DND-41 (cell line): ENCODE data around the gene CDK5.
A peak's percentile ranks its signal among the peaks of the same experiment; 100 is the strongest.

Experiments used
- ATAC-seq: fragments of 200-7000 bp; cut with Tn5 transposase; 3 replicates; pipeline ENCODE4 v1.9.1; 2021; ENCODE audit warnings: low read depth; ENCODE audit not compliant: insufficient read depth
- DNase-seq: peaks from one replicate; pipeline ENCODE4 v3.0.0-alpha.2; 2020
- H2AFZ ChIP-seq: 2 replicates; pipeline ENCODE4 v1.6.0; 2012; ENCODE audit warnings: low read depth, low read length
- H3K27ac ChIP-seq: 2 replicates; pipeline ENCODE4 v1.5.1; 2012; ENCODE audit warnings: low read length, inconsistent platforms
- H3K27me3 ChIP-seq: fragments of 200-600 bp; sonication (generic); 2 replicates; pipeline ENCODE4 v1.6.0; 2012; ENCODE audit warnings: low read length, mild to moderate bottlenecking, inconsistent platforms; ENCODE audit not compliant: insufficient read depth, poor library complexity
- H3K36me3 ChIP-seq: 2 replicates; pipeline ENCODE4 v1.5.1; 2012; ENCODE audit warnings: low read length, inconsistent platforms; ENCODE audit not compliant: insufficient read depth
- H3K4me1 ChIP-seq: 2 replicates; pipeline ENCODE4 v1.5.1; 2012; ENCODE audit warnings: mild to moderate bottlenecking, low read length; ENCODE audit not compliant: insufficient read depth
- H3K4me2 ChIP-seq: 2 replicates; pipeline ENCODE4 v1.6.0; 2012; ENCODE audit warnings: mild to moderate bottlenecking, moderate library complexity, low read length, inconsistent platforms; ENCODE audit not compliant: insufficient read depth
- H3K4me3 ChIP-seq, 2 experiments: fragments of 200-600 bp in 1 of 2; shearing (Covaris generic) in 1 of 2; 2 replicates each; pipeline ENCODE4 v1.5.1; 2012 to 2016; ENCODE audit warnings: inconsistent platforms in 2 of 2, low read length in 2 of 2, mild to moderate bottlenecking in 2 of 2, low read depth in 1 of 2, moderate library complexity in 1 of 2
- H3K79me2 ChIP-seq: 2 replicates; pipeline ENCODE4 v1.6.0; 2012; ENCODE audit warnings: low read length, inconsistent platforms; ENCODE audit not compliant: insufficient read depth
- H3K9ac ChIP-seq: 2 replicates; pipeline ENCODE4 v1.6.0; 2012; ENCODE audit warnings: low read depth, mild to moderate bottlenecking, inconsistent platforms, low read length, moderate library complexity
- H3K9me3 ChIP-seq: 2 replicates; pipeline ENCODE4 v1.5.1; 2012; ENCODE audit warnings: low read length, moderate library complexity, mild to moderate bottlenecking, inconsistent platforms; ENCODE audit not compliant: insufficient read depth, severe bottlenecking
- H4K20me1 ChIP-seq: 2 replicates; pipeline ENCODE4 v1.6.0; 2012; ENCODE audit warnings: low read length; ENCODE audit not compliant: insufficient read depth
- CTCF ChIP-seq: IDR thresholded peaks from 2 replicates; pipeline ENCODE4 v1.5.1; 2012; ENCODE audit warnings: borderline replicate concordance, low read length, moderate library complexity, mild to moderate bottlenecking; ENCODE audit not compliant: poor library complexity, severe bottlenecking; ENCODE audit errors: extremely low read depth
- EZH2 ChIP-seq: IDR thresholded peaks from 3 replicates; pipeline ENCODE4 v1.6.1; 2012; ENCODE audit warnings: borderline replicate concordance, low read depth, mild to moderate bottlenecking, moderate library complexity, low read length, inconsistent platforms; ENCODE audit not compliant: severe bottlenecking

Gene CDK5

GRCh38 chr7:151088019-151088855, 30.5 kb upstream of the CDK5 start:
- peak overlapping the region in 1 of 2 experiments; percentile 60; a peak in 1 of 4 replicates for H3K4me3 ChIP-seq
- peaks cover 36% of the 10 kb centered on the region for H3K4me1 ChIP-seq
- ATAC-seq (no peak), DNase-seq (no peak)
- no peak overlapping the region for H3K27ac ChIP-seq
- peak overlapping the region; percentile 52; the same call in 1 of the 2 replicates for H3K9ac ChIP-seq
- no peaks in the 10 kb centered on the region for H3K36me3 ChIP-seq
- TF ChIP-seq EZH2 (no peak), CTCF (no peak)
- H3K4me2 ChIP-seq: peak overlapping the region; percentile 67
- no peaks in the 10 kb centered on the region for H3K9me3 ChIP-seq
- H2AFZ ChIP-seq: no peak overlapping the region
- peaks cover 25% of the 10 kb centered on the region for H4K20me1 ChIP-seq
- H3K27me3 ChIP-seq: peaks cover 14% of the 10 kb centered on the region
- peaks cover 12% of the 10 kb centered on the region for H3K79me2 ChIP-seq

- peak overlapping the region; percentile 67 for H3K4me2 ChIP-seq
- 0 out of 2 replicates have a peak overlapping the region, but pooled peaks have one; percentile 1 for H2AFZ ChIP-seq
- DNase-seq (no peak), ATAC-seq (no peak)
- peaks cover 14% of the 10 kb centered on the region for H3K27me3 ChIP-seq
- H3K9ac ChIP-seq: peak overlapping the region; percentile 52
- peaks cover 25% of the 10 kb centered on the region for H4K20me1 ChIP-seq
- H3K36me3 ChIP-seq: no peaks in the 10 kb centered on the region
- H3K4me1 ChIP-seq: peaks cover 39% of the 10 kb centered on the region
- TF ChIP-seq CTCF (no peak), EZH2 (no peak)
- H3K9me3 ChIP-seq: no peaks in the 10 kb centered on the region
- peaks cover 20% of the 10 kb centered on the region for H3K79me2 ChIP-seq
- H3K4me3 ChIP-seq: peak overlapping the region; percentile 30 to 60; a peak in 3 of 4 replicates
- H3K27ac ChIP-seq: no peak overlapping the region
Measured at GRCh38 chr7:151087245-151088018, 29.7 kb upstream of the CDK5 start.

GRCh38 chr7:151086802-151087244, 29.1 kb upstream of the CDK5 start:
- peaks cover 45% of the 10 kb centered on the region for H3K4me1 ChIP-seq
- H3K9me3 ChIP-seq: no peaks in the 10 kb centered on the region
- H3K4me3 ChIP-seq: peak overlapping the region; percentile 30 to 60; a peak in 3 of 4 replicates
- peak overlapping the region; percentile 52 for H3K9ac ChIP-seq
- peaks cover 25% of the 10 kb centered on the region for H4K20me1 ChIP-seq
- TF ChIP-seq EZH2 (no peak), CTCF (no peak)
- no peak for ATAC-seq
- H3K36me3 ChIP-seq: peaks cover 4% of the 10 kb centered on the region; the same call in 1 of the 2 replicates
- DNase-seq: no peak
- H3K27me3 ChIP-seq: peaks cover 14% of the 10 kb centered on the region
- H3K27ac ChIP-seq: no peak overlapping the region
- H2AFZ ChIP-seq: peak overlapping the region; percentile 1; the same call in 1 of the 2 replicates
- H3K79me2 ChIP-seq: peaks cover 26% of the 10 kb centered on the region
- H3K4me2 ChIP-seq: peak overlapping the region; percentile 67
